GM12891 (cell line): ENCODE measurements around the gene DNAJC13.

ENCODE experiments used
- PAX5 ChIP-seq: IDR thresholded peaks from 2 replicates; pipeline ENCODE4 v1.6.1; 2011; ENCODE audit warnings: low read length, moderate library complexity, mild to moderate bottlenecking; ENCODE audit not compliant: insufficient read depth, severe bottlenecking
- POLR2A ChIP-seq: IDR thresholded peaks from 2 replicates; pipeline ENCODE4 v1.6.1; 2011; ENCODE audit warnings: low read depth, low read length, control low read depth
- POLR2AphosphoS5 ChIP-seq: IDR thresholded peaks from 2 replicates; pipeline ENCODE4 v1.6.1; 2011; ENCODE audit warnings: low read depth, low read length, control low read depth
- POU2F2 ChIP-seq: IDR thresholded peaks from 2 replicates; pipeline ENCODE4 v1.6.1; 2011; ENCODE audit warnings: low read depth, mild to moderate bottlenecking, control low read depth, low read length, moderate library complexity
- SPI1 ChIP-seq: IDR thresholded peaks from 2 replicates; pipeline ENCODE4 v1.6.1; 2011; ENCODE audit warnings: low read depth, low read length, control low read depth
- TAF1 ChIP-seq: IDR thresholded peaks from 2 replicates; pipeline ENCODE4 v1.6.1; 2011; ENCODE audit warnings: low read depth, low read length, control low read depth

GRCh38 chr3:132555306-132556035, 138.2 kb downstream of the DNAJC13 start:
- TF ChIP-seq POLR2A (no peak), TAF1 (no peak), POLR2AphosphoS5 (no peak), PAX5 (no peak), SPI1 (no peak), POU2F2 (no peak)
